Measurements from ENCODE around the gene SLC8A3.

DNA sequence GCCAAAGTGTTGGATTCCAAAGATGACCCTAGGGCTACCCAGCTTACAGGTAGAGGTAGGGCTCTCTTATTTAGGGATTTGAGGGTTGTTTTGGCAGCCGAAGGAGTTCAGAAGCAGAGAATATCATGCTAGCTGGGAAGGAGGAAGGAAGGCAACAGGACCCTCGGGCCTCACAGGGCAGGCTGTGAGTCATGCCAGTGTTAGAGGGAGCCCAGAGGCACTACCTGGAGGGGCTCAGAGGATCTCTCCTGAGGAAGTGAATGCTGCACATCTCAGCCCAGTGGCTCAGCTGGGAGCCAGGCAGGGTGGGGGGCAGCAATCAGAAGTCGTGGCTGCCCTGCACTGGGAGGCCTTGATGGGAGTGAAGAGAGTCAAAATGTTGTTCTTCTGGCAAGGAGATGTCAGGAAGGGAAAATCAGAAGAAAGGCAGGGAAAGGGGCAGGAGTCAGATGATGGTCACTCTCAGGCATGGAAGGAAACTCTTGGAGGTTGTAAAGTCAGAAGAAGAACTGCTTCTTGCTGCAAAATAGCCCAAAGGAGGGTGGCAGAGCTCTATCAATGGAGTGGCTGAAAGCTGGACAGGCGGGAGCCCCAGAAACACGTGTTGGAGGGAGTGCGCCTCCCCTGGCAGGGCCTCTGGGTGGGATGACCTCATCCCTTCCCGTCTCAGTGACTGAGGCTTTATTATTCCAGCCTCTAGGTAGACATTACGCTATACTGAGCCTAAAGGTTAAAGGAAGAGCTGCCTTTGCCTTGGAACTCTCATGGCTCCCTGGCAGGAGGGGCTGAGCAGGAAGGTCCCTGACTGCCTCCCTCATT, 168.2 kb downstream of the SLC8A3 start:
- TF ChIP-seq POLR2A (IDR thresholded peaks at IDR 0.05; ENCODE audit: low read depth): no peak
- no peak for TF ChIP-seq CTCF (IDR thresholded peaks at IDR 0.05)
